Renal cortex interstitium (tissue), 11 donors: ENCODE results near the gene COQ2. TPM values are rescaled to one million over a fixed set of nuclear protein-coding genes. Genes with fewer than 3 reads are reported as not detected.

ENCODE experiments used
- DNase-seq, 11 donors: peaks; one replicate each; pipeline ENCODE4 v3.0.0-alpha.2; 2013; ENCODE audit warnings: low read depth in 9 of 11, low spot score in 4 of 11; ENCODE audit errors: extremely low read depth in 1 of 11
- polyA plus RNA-seq, 3 donors: library from polyadenylated mRNA; unstranded; fragments of 120-200 nt; gene quantifications; one replicate each; pipeline ENCODE4 v1.2.1, GENCODE V29; 2013; ENCODE audit not compliant: insufficient read length in 3 of 3

COQ2 gene
- polyA plus RNA-seq, 3 donors: 14.2 to 15.8 (median 15.0) TPM

DNA sequence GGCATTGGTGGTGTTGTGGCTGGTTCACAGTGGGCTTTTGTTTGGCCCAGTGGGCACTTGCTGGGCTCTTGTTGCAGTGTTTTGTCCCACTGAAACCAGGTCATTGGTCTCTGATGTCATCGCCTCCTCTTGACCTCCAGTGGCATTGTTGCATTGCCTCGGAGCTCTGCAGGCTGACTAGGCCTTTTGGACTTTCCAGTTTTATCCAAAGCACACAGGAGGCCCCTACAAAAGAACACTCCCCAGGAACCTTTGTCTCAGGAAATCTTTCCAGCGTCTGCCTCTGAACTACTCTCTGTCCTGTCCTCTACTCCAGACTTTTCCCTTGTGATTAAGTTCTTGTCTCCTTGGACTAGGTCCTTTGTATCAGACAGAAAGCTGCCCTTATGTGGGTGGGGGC lies 54.8 kb downstream of the COQ2 start:
- no peak for DNase-seq

DNA sequence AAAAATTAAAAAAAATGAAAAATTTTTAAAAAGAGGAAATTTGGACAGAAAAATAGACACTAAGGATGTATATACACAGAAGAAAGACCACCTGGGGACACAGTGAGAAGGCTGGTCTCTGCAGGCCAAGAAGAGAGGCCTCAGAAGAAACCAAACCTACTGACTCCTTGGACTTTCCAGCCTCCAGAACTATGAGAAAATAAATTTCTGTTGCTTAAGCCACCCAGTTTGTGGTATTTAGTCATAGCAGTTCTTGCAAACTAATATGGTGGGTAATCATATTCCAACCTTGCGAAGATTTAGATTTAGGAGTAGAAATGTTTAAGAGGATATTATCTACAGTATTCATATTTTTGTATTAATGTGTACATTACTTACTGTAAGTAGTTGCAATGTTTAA lies 56.4 kb downstream of the COQ2 start:
- no peak for DNase-seq

DNA sequence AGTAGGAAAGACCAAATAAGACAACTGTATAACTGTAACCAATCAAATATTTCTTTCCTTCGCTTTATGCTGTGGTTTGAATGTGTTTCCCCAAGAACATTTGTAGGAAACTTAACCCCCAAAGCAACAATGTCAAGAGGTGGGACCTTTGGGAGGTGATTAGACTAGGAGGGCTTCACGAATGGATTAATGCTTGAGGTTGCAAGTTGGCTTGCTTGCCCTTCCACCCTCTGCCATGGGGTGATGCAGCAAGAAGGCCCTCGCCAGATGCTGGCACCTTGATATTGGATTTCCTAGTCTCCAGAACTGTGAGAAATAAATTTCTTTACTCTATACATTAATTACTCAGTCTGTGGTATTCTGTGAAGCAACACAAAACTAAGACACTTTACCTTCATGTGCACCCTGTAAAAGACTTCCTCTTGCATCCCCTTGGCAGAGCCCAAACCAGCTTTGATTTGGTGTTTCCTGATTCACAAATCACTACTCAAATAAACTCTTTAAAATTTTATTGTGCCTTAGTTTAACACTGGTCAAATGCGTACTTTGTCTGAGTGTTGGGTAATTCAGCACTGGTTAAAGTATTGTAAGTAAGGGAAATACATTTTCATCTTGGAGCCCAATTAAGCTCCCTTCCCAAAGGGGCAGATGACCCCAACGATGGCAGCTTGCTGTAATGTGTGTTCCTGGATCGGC lies 59.9 kb downstream of the COQ2 start:
- DNase-seq: no peak

DNA sequence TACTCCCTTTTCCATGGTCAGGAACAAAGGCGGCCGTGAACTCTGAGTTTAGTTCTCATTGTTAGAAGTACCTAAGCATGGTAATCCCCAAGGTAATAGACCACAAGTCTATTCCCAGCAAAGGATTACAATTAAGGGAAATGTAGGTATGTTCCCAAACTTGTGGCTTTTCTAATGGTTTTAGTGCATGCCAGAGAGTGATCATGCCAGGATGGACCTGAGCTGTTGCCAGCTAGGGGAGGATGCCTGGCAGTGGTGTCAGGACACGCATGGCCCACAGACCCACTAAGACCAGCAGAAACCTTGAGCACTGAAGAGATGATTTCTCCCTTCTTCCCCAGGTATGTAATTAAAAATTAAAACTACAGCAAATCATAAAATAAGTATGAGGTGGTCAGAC lies 60.8 kb downstream of the COQ2 start:
- DNase-seq: no peak

DNA sequence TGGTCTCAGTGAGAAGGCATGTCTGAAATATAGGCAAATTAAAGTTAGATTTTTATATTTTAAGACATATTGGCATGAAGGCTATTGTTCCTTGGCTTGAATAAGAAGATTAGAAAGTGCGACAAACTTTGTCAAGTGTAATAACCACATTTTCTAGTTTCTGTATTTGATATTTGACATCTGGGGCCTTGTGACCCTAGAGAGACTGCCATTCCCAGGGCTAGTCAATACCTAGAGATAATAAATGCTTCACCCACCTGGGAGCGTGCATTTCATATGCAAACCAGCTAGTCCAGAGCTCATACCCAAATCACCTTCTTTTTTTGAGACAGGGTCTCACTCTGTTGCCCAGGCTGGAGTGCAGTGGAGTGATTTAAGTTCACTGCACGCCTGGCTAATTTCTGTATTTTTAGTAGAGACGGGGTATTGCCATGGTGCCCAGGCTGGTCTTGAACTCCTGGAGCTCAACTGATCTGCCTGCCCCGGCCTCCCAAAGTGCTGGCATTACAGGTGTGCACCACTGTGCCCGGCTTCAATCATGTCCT lies 62.6 kb downstream of the COQ2 start:
- DNase-seq: no peak

DNA sequence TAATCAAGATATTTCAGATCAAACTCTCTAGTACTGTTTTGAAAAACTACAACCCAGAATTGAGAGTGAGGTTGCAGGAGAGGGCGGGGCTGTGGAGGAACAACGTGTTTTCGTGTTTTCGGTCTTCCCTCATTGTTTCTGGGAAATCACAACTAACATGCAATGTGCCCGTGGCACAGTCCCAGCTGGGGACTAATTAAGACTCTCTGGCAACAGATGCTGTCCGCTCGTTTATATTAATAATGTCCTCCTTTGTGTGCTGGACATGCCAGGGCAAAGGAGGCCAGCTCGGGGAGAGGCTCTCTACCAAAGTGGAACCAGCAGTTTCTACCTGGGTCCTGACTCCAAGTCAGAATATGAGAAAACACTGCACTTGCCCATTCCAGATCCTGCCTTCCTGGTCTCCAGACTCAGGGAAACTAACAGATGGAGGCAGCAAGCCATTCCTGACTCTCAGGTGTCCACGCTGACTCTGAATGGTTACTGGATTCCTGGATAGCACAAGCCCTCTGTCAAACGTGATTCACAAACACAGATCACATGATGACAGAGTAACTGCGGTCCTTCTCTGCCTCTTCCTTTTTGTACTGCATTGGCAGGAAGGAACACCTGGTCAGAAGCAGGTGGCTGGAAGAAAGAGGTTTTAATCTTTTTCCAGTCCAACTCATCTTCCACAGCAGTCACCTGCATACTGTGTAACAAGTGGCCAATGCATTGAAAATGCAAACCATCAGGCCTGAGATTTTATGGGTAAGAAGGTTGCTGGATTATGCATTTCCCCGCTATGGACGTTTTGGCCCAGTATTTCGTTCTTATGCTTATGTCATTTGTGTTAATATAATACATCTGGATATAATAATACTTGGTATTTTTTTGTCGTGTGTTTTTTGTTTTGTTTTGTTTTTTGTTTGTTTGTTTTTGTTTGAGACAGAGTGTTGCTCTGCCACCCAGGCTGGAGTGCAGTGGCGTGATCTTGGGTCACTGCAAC lies 65.0 kb downstream of the COQ2 start:
- no peak for DNase-seq

DNA sequence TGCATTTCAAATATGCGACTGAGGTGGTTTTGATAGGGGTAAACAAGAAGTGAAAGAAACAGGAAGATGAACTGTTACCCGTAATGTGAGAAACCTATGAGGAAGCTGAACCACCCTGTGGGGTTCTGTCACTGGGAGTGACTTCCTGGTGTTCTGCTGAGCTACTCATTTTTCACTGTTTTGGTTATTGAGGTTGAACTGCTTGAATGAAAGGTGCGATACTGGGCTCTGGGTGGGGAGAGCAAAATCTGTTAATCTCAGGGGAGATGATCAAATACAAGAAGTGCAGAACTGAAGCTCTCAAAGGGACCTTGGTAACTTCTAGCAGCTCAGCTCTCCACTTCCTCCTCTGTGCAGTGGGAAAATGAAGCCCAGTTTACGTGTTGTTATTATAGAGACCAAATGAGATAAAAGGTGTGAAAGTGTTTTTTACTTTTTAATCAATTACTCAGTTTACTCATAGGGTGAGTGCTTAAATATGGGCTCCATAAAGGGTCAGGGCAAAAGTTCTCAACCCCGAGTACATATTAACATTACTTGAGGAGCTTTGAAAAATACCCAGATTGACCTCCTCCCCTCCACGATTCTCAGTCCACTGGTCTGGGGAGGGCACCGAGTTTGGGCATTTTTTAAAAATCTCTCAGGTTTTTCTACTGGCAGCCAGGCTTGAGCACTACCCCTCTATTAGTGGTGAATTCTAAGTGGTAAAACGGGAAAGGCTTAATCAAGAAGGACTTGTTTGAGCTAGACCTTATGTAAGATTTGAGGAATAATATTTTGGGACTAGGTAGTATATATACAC lies 66.7 kb downstream of the COQ2 start:
- DNase-seq: no peak

DNA sequence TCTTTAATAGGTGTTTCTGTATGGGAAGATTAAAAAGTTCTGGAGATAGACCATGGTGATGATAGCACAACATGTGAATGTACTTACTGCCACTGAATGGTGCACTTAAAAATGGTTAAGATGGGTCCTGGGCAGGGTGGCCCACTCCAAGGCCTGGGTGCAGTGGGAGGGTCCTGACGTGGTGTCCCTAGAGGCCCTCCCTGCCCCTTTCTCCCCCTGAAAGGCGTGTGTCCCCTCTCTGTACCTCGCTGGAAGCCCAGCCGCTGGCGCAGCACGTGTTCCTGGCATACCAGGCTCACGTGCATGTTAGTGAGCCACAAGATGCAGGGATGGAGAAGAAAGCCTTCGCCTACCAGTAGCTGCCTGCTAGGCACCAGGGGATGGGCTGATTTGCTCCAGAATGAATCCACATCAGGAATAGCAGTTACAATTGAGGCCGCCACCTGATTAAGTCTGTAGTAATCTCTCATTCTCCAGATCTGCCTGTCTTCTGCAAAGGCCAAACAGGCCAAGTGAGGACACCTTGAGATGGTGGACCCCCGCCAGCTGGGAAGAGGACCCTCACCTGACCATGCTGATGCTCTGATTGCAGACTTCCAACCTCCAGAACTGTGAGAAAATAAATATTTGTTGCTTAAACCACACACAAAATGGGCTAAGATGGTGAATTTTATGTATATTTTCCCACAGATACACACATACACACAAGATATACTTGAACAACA lies 67.5 kb downstream of the COQ2 start:
- no peak for DNase-seq

DNA sequence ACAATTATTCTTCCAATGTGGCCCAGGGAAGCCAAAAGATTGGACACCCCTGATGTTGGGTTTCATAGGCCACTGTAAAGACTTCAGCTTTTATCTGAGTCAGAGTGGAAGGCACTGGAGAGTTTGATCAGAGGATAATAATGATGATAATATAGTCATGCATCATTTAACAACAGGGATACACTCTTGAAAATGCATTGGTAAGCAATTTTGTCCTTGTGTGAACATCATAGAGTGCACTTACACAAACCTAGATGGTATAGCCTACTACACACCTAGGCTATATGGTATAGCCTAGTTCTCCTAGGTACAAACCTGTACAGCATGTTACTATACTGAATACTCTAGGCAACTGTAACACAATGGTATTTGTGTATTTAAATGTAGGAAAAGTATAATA lies 70.5 kb downstream of the COQ2 start:
- no peak for DNase-seq

Other genes starting within 250 kb of the COQ2 start
- gene COPS4, start 249.6 kb downstream of the COQ2 start, polyA plus RNA-seq: 10 to 100 TPM; 76.6 to 80.9 (median 76.7) TPM
- 1 to 10 TPM; 2.2 to 4.2 (median 3.4) TPM for gene PLAC8, start 170.1 kb downstream of the COQ2 start, polyA plus RNA-seq
- 1 to 10 TPM; 1.2 to 3.0 (median 1.7) TPM for gene HPSE, start 50.0 kb upstream of the COQ2 start, polyA plus RNA-seq
- 10 to 100 TPM; 14.6 to 18.0 (median 15.9) TPM for gene HELQ, start 171.0 kb upstream of the COQ2 start, polyA plus RNA-seq
- gene MRPS18C, start 171.3 kb upstream of the COQ2 start, polyA plus RNA-seq: 10 to 100 TPM; 61.6 to 82.5 (median 66.8) TPM
- gene ABRAXAS1, start 200.3 kb upstream of the COQ2 start, polyA plus RNA-seq: 10 to 100 TPM; 23.8 to 33.8 (median 31.0) TPM